Measurements from ENCODE around the gene GART. TPM values are rescaled to one million over a fixed set of nuclear protein-coding genes. Genes with fewer than 3 reads are reported as not detected.
A peak's percentile ranks its signal among the peaks of the same experiment; 100 is the strongest.

GART gene
- total RNA-seq, 2 experiments from 2014 or later: 104 to 198 TPM

DNA sequence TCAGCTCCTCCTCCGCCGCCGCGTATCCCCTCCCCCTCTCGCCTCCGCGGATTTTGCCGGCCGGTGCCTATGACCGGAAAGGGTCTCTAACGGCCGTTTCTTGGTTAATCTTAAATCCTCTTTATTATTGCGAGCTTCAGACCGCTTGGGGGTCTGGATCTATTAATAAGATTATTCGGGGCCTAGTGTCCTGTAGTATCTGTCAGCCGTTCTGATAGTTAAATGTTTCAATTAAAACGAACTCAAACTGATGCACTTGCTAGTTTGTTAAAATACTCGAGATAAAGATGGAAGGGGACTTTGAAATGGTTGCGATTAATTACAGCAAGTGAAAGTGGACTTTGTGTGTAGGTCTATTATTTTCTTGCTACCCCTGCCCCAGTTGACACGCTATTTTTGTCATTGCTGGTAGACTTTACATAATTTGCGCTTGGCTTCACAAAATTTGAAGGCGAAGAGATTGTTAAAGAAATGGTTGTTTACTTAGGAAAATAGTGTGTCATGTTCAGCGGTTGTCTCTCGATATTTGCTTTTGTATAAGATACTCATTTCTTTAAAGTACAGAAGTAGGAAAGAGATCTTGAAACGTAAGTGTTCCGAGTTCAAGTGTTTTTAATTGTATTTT, 1.7 kb upstream of the GART start:
- BruUV-seq (replicated peaks): no TSS peak
- Histone ChIP-seq H3K9me3 (ENCODE audit: low read length) (no peaks in the 10 kb centered on the region), H3K79me2 (ENCODE audit: insufficient read depth, low read depth, low read length) (peaks cover 93% of the 10 kb centered on the region), H3K36me3 (ENCODE audit: insufficient read depth, low read length) (peaks cover 73% of the 10 kb centered on the region), H3K4me3 (ENCODE audit: low read depth, low read length, poor library complexity, severe bottlenecking) (peak overlapping the region; percentile 99), H3K4me2 (ENCODE audit: low read length) (peak overlapping the region; percentile 92), H3K27ac (ENCODE audit: low read depth, low read length, poor library complexity, severe bottlenecking) (peak overlapping the region; percentile 95), H3K9me2 (ENCODE audit: insufficient read depth, low read length) (no peaks in the 10 kb centered on the region), H4K20me1 (ENCODE audit: insufficient read depth, low read length) (peaks cover 29% of the 10 kb centered on the region), H3K4me1 (ENCODE audit: insufficient read depth, low read length, poor library complexity, severe bottlenecking) (peaks cover 27% of the 10 kb centered on the region), H2AFZ (ENCODE audit: low read length) (no peak overlapping the region)
- DNase-seq (ENCODE audit: low spot score): peak; percentile 18
- TF ChIP-seq EZH2phosphoT487 (IDR thresholded peaks at IDR 0.05; ENCODE audit: borderline replicate concordance, low read depth, low read length) (no peak), CTCF (conservative IDR thresholded peaks at IDR 0.05; ENCODE audit: low read length) (no peak)
- intact Hi-C loops (cut with micrococcal nuclease; ENCODE audit: unreplicated experiment): loop anchor here (2.0 to 5.0 kb wide), 7 partner anchors 45 to 931 kb away; partner anchors contain the start of genes CFAP298, CRYZL1, DNAJC28 and DONSON
- CTCF ChIA-PET (ENCODE audit: unreplicated experiment): interaction anchor here (0.6 kb wide), 1 partner anchor 155 kb away, joined by 3 read pairs; no protein-coding TSS in a partner anchor
- POLR2A ChIA-PET: interaction anchor here (0.6 to 2.0 kb wide), 16 partner anchors 13 to 1271 kb away, joined by 3 to 6 read pairs (median 3); partner anchors contain the start of genes DNAJC28, DONSON, IFNGR2 and TMEM50B

GRCh38 chr21:33542640-33543504, 955 bp upstream of the GART start, which contains the start of gene SON:
SON (plus strand) TSS chr21:33543038; CDS start chr21:33543093, 55 bp downstream.
- intact Hi-C loops (cut with micrococcal nuclease; ENCODE audit: unreplicated experiment): loop anchor here (1.0 to 5.0 kb wide), 8 partner anchors 46 to 931 kb away; partner anchors contain the start of genes CFAP298, CRYZL1, DNAJC28 and DONSON
- BruUV-seq (replicated peaks): no TSS peak
- Histone ChIP-seq H3K9me2 (ENCODE audit: insufficient read depth, low read length) (no peaks in the 10 kb centered on the region), H4K20me1 (ENCODE audit: insufficient read depth, low read length) (peaks cover 26% of the 10 kb centered on the region), H3K36me3 (ENCODE audit: insufficient read depth, low read length) (peaks cover 73% of the 10 kb centered on the region), H3K4me2 (ENCODE audit: low read length) (peak within 1 kb of the TSS; percentile 92), H3K27ac (ENCODE audit: low read depth, low read length, poor library complexity, severe bottlenecking) (peak within 1 kb of the TSS; percentile 95), H3K79me2 (ENCODE audit: insufficient read depth, low read depth, low read length) (peaks cover 92% of the 10 kb centered on the region), H3K9me3 (ENCODE audit: low read length) (no peaks in the 10 kb centered on the region), H2AFZ (ENCODE audit: low read length) (peak within 1 kb of the TSS; percentile 23; the same call in 1 of the 2 replicates), H3K4me1 (ENCODE audit: insufficient read depth, low read length, poor library complexity, severe bottlenecking) (peaks cover 27% of the 10 kb centered on the region), H3K4me3 (ENCODE audit: low read depth, low read length, poor library complexity, severe bottlenecking) (peak within 1 kb of the TSS; percentile 99)
- ChIA-PET CTCF (ENCODE audit: unreplicated experiment) (interaction anchor here (0.5 to 0.6 kb wide), 2 partner anchors 52 to 154 kb away, joined by 3 read pairs; partner anchors contain the start of gene DNAJC28), POLR2A (interaction anchor here (0.6 to 2.0 kb wide), 12 partner anchors 14 to 1268 kb away, joined by 3 to 6 read pairs (median 4); partner anchors contain the start of genes DNAJC28, DONSON, IFNGR2 and TMEM50B)
- DNase-seq (ENCODE audit: low spot score): peak; percentile 98
- no peak for TF ChIP-seq EZH2phosphoT487 (IDR thresholded peaks at IDR 0.05; ENCODE audit: borderline replicate concordance, low read depth, low read length)
- no peak for TF ChIP-seq CTCF (conservative IDR thresholded peaks at IDR 0.05; ENCODE audit: low read length)

Data from OCI-LY7 (cell line).